ENCODE measurements around the gene CCDC97. TPM values are rescaled to one million over a fixed set of nuclear protein-coding genes. Genes with fewer than 3 reads are reported as not detected.

Gene CCDC97
- polyA plus RNA-seq, 1 of the 3 experiments (the other 2 are of a cell fraction): 9.6 TPM

DNA sequence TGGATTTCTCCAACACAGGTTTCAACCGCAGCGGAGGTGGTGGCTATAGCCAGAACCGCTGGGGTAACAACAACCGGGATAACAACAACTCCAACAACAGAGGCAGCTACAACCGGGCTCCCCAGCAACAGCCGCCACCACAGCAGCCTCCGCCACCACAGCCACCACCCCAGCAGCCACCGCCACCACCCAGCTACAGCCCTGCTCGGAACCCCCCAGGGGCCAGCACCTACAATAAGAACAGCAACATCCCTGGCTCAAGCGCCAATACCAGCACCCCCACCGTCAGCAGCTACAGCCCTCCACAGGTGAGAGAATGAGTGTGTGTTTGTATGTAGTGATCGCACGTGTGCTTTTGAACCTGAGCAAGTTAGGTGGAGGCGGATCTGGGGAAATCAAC, 6.0 kb upstream of the CCDC97 start (continued):
- TF ChIP-seq, protein P1, sequence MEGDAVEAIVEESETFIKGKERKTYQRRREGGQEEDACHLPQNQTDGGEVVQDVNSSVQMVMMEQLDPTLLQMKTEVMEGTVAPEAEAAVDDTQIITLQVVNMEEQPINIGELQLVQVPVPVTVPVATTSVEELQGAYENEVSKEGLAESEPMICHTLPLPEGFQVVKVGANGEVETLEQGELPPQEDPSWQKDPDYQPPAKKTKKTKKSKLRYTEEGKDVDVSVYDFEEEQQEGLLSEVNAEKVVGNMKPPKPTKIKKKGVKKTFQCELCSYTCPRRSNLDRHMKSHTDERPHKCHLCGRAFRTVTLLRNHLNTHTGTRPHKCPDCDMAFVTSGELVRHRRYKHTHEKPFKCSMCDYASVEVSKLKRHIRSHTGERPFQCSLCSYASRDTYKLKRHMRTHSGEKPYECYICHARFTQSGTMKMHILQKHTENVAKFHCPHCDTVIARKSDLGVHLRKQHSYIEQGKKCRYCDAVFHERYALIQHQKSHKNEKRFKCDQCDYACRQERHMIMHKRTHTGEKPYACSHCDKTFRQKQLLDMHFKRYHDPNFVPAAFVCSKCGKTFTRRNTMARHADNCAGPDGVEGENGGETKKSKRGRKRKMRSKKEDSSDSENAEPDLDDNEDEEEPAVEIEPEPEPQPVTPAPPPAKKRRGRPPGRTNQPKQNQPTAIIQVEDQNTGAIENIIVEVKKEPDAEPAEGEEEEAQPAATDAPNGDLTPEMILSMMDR (IDR thresholded peaks at IDR 0.05): no peak
- TF ChIP-seq RCOR1 (IDR thresholded peaks at IDR 0.05; ENCODE audit: low read length): no peak
- TF ChIP-seq EP300 (IDR thresholded peaks at IDR 0.05; ENCODE audit: borderline replicate concordance in 1 of 2, low read depth in 1 of 2, low read length in 1 of 2): no peak
- TF ChIP-seq, protein P2, sequence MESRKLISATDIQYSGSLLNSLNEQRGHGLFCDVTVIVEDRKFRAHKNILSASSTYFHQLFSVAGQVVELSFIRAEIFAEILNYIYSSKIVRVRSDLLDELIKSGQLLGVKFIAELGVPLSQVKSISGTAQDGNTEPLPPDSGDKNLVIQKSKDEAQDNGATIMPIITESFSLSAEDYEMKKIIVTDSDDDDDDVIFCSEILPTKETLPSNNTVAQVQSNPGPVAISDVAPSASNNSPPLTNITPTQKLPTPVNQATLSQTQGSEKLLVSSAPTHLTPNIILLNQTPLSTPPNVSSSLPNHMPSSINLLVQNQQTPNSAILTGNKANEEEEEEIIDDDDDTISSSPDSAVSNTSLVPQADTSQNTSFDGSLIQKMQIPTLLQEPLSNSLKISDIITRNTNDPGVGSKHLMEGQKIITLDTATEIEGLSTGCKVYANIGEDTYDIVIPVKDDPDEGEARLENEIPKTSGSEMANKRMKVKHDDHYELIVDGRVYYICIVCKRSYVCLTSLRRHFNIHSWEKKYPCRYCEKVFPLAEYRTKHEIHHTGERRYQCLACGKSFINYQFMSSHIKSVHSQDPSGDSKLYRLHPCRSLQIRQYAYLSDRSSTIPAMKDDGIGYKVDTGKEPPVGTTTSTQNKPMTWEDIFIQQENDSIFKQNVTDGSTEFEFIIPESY (IDR thresholded peaks at IDR 0.05; ENCODE audit: borderline replicate concordance, low read depth): no peak
- no peak for TF ChIP-seq YY1 (IDR thresholded peaks at IDR 0.05; ENCODE audit: low read depth)

DNA sequence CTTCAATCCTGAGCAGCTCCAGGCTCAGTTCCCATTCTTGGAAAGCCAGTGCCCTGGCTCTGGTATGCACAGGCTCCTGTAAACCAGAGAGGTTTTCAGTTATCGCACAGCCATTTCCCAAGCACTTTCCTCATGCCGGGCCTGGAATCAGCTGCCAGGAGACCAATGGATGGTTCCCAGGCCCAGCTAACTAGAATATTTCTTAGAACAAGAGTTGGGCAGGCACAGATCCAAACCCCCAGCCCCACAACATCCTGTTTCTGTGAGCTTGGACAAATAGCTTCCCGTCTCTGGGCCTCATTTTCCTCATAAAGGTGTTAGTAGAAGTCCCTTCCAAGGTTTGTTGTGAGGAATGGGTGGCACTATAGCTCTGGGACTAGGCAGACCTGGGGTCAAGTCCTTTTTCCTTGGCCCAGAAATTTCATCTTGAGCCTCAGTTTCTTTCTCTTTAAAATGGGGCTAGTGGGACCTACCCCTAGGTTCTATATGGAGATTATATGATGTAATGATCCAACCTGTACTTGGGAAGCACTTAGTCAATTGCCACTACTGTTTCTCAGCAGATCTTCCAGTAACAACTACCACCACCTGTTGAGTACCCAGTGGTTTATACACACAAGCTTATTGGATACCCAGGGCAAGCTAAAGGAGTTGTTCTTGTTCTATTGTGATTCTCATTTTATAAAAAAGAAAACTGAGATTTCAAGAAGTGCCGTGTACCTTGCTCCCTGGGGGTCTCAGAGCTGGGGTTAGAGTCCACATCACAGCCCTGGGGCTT, 5.1 kb upstream of the CCDC97 start:
- H3K9ac ChIP-seq: no peak overlapping the region
- ChIA-PET CTCF (interaction anchor here (0.7 to 5.5 kb wide), 6 partner anchors 11 to 642 kb away, joined by 3 to 105 read pairs (median 4); partner anchors contain the start of gene TGFB1), POLR2A (no interaction called here)
- H3K9me3 ChIP-seq: no peaks in the 10 kb centered on the region
- no peak overlapping the region for H2AFZ ChIP-seq (ENCODE audit: low read depth)
- H3K79me2 ChIP-seq (ENCODE audit: insufficient read depth): peaks cover 6% of the 10 kb centered on the region; the same call in 1 of the 2 replicates
- H3K27ac ChIP-seq (ENCODE audit: low read depth in 2 of 2, low read length in 1 of 2): no peak overlapping the region
- 95% methylated on average over 4 of the region's 4 CpGs for WGBS (ENCODE audit: low lambda C conversion rate)
- H3K36me3 ChIP-seq (replicated peaks in 1 of 2; ENCODE audit: control insufficient read depth in 1 of 2, insufficient read depth in 2 of 2, low read length in 1 of 2): peaks cover 56 to 79% of the 10 kb centered on the region in 2 experiments
- H3K4me1 ChIP-seq (ENCODE audit: control insufficient read depth in 1 of 2, insufficient read depth in 2 of 2, low read depth in 1 of 2, low read length in 1 of 2): peaks cover 6 to 13% of the 10 kb centered on the region in 2 experiments; a peak in 3 of 4 replicates
- no peak overlapping the region for H3K4me2 ChIP-seq
- TF ChIP-seq, protein P3, sequence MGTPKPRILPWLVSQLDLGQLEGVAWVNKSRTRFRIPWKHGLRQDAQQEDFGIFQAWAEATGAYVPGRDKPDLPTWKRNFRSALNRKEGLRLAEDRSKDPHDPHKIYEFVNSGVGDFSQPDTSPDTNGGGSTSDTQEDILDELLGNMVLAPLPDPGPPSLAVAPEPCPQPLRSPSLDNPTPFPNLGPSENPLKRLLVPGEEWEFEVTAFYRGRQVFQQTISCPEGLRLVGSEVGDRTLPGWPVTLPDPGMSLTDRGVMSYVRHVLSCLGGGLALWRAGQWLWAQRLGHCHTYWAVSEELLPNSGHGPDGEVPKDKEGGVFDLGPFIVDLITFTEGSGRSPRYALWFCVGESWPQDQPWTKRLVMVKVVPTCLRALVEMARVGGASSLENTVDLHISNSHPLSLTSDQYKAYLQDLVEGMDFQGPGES (IDR thresholded peaks at IDR 0.05; ENCODE audit: low read depth, low read length): no peak
- no peak for TF ChIP-seq JUND (IDR thresholded peaks at IDR 0.05)
- TF ChIP-seq, protein P4, sequence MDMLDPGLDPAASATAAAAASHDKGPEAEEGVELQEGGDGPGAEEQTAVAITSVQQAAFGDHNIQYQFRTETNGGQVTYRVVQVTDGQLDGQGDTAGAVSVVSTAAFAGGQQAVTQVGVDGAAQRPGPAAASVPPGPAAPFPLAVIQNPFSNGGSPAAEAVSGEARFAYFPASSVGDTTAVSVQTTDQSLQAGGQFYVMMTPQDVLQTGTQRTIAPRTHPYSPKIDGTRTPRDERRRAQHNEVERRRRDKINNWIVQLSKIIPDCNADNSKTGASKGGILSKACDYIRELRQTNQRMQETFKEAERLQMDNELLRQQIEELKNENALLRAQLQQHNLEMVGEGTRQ (IDR thresholded peaks at IDR 0.05; ENCODE audit: borderline replicate concordance, low read depth, low read length): no peak
- TF ChIP-seq, protein P5, sequence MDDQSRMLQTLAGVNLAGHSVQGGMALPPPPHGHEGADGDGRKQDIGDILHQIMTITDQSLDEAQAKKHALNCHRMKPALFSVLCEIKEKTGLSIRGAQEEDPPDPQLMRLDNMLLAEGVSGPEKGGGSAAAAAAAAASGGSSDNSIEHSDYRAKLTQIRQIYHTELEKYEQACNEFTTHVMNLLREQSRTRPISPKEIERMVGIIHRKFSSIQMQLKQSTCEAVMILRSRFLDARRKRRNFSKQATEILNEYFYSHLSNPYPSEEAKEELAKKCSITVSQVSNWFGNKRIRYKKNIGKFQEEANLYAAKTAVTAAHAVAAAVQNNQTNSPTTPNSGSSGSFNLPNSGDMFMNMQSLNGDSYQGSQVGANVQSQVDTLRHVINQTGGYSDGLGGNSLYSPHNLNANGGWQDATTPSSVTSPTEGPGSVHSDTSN (IDR thresholded peaks at IDR 0.05): no peak
- no peak for TF ChIP-seq EP300 (IDR thresholded peaks at IDR 0.05; ENCODE audit: borderline replicate concordance in 1 of 2, low read depth in 1 of 2, low read length in 1 of 2)
- TF ChIP-seq SMC3 (IDR thresholded peaks at IDR 0.05; ENCODE audit: low read depth, low read length): no peak
- no peak for TF ChIP-seq EZH2phosphoT487 (IDR thresholded peaks at IDR 0.05; ENCODE audit: borderline replicate concordance, low read depth)
- TF ChIP-seq, protein P1 (IDR thresholded peaks at IDR 0.05): no peak
- no peak for TF ChIP-seq FOSL2 (IDR thresholded peaks at IDR 0.05; ENCODE audit: borderline replicate concordance, low read depth)
- TF ChIP-seq, protein P6, sequence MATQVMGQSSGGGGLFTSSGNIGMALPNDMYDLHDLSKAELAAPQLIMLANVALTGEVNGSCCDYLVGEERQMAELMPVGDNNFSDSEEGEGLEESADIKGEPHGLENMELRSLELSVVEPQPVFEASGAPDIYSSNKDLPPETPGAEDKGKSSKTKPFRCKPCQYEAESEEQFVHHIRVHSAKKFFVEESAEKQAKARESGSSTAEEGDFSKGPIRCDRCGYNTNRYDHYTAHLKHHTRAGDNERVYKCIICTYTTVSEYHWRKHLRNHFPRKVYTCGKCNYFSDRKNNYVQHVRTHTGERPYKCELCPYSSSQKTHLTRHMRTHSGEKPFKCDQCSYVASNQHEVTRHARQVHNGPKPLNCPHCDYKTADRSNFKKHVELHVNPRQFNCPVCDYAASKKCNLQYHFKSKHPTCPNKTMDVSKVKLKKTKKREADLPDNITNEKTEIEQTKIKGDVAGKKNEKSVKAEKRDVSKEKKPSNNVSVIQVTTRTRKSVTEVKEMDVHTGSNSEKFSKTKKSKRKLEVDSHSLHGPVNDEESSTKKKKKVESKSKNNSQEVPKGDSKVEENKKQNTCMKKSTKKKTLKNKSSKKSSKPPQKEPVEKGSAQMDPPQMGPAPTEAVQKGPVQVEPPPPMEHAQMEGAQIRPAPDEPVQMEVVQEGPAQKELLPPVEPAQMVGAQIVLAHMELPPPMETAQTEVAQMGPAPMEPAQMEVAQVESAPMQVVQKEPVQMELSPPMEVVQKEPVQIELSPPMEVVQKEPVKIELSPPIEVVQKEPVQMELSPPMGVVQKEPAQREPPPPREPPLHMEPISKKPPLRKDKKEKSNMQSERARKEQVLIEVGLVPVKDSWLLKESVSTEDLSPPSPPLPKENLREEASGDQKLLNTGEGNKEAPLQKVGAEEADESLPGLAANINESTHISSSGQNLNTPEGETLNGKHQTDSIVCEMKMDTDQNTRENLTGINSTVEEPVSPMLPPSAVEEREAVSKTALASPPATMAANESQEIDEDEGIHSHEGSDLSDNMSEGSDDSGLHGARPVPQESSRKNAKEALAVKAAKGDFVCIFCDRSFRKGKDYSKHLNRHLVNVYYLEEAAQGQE (IDR thresholded peaks at IDR 0.05; ENCODE audit: low read depth, low read length): no peak
- no peak for TF ChIP-seq TEAD4 (IDR thresholded peaks at IDR 0.05; ENCODE audit: borderline replicate concordance, insufficient read depth)
- H4K20me1 ChIP-seq (ENCODE audit: insufficient read depth): no peaks in the 10 kb centered on the region; the same call in 1 of the 2 replicates
- H3K27me3 ChIP-seq (ENCODE audit: insufficient read depth): no peaks in the 10 kb centered on the region
- H3K4me3 ChIP-seq (ENCODE audit: low read depth in 2 of 2, low read length in 1 of 2): no peak overlapping the region
- no peaks in the 10 kb centered on the region for H3K9me2 ChIP-seq
- H3F3A ChIP-seq (replicated peaks; ENCODE audit: insufficient read depth): peaks cover 59% of the 10 kb centered on the region
- DNase-seq: no peak

All from SK-N-SH (cell line).